ENCODE data around the gene EPHA4. TPM values are rescaled to one million over a fixed set of nuclear protein-coding genes. Genes with fewer than 3 reads are reported as not detected.

EPHA4 gene
- total RNA-seq, 1 experiment from 2014 or later = 3.3 TPM

DNA sequence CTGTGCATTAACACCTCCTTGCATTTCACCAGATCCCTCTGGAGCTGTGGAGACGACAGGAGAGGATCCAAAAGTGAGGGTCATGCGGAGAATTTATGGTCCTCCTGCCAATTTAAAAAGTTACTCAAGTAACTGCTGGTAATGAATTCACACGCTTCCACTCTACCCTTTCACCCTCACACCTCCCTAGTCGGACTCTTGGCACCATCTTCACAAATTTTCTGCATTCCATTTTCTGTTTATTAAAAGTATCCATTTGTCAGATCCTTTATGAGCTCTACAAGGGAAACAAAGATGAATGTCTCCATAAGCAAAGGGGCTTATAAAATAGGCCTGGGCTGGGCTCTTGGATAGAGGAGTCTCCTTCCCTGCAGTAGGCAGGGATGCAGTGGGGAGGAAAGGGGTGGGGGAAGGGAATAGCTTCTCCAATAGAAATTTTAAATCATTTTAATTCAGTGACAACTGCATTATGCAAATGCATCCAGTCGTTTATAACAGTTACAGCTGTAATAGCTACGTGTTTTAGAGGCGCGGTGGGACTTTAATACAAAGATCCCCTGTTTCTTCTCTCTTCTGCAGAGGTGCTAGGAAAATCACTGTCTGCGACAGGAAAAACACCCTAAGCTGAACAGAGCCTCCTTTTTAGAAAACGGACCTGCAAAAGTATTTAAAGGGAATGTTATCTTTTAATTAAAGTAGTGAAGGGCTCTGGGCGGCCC, 132.2 kb downstream of the EPHA4 start:
- Histone ChIP-seq H3K4me1 (ENCODE audit: insufficient read depth, low read length) (peaks cover 18% of the 10 kb centered on the region), H3K9ac (ENCODE audit: low read length) (no peak overlapping the region), H3K27ac (ENCODE audit: low read length) (no peak overlapping the region), H4K20me1 (ENCODE audit: low read length) (no peaks in the 10 kb centered on the region), H3K9me2 (replicated peaks; ENCODE audit: low read length) (no peaks in the 10 kb centered on the region), H3K27me3 (ENCODE audit: low read length) (no peaks in the 10 kb centered on the region), H3K79me2 (ENCODE audit: low read length) (no peaks in the 10 kb centered on the region), H2AFZ (ENCODE audit: low read length) (no peak overlapping the region), H3K4me2 (ENCODE audit: low read length) (no peak overlapping the region), H3F3A (ENCODE audit: low read length, unreplicated experiment) (no peaks in the 10 kb centered on the region), H3K36me3 (ENCODE audit: low read depth, low read length) (no peaks in the 10 kb centered on the region), H3K4me3 (ENCODE audit: low read length) (no peak overlapping the region), H3K9me3 (ENCODE audit: low read length) (no peaks in the 10 kb centered on the region)
- no peak for DNase-seq
- TF ChIP-seq, protein P1, sequence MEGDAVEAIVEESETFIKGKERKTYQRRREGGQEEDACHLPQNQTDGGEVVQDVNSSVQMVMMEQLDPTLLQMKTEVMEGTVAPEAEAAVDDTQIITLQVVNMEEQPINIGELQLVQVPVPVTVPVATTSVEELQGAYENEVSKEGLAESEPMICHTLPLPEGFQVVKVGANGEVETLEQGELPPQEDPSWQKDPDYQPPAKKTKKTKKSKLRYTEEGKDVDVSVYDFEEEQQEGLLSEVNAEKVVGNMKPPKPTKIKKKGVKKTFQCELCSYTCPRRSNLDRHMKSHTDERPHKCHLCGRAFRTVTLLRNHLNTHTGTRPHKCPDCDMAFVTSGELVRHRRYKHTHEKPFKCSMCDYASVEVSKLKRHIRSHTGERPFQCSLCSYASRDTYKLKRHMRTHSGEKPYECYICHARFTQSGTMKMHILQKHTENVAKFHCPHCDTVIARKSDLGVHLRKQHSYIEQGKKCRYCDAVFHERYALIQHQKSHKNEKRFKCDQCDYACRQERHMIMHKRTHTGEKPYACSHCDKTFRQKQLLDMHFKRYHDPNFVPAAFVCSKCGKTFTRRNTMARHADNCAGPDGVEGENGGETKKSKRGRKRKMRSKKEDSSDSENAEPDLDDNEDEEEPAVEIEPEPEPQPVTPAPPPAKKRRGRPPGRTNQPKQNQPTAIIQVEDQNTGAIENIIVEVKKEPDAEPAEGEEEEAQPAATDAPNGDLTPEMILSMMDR (conservative IDR thresholded peaks at IDR 0.05; ENCODE audit: low read depth, low read length) = no peak
- no peak for TF ChIP-seq EZH2 (IDR thresholded peaks at IDR 0.05; ENCODE audit: low read length, unreplicated experiment)
- no peak for TF ChIP-seq EZH2phosphoT487 (IDR thresholded peaks at IDR 0.05; ENCODE audit: borderline replicate concordance, low read length)
- ChIA-PET CTCF (no interaction called here), POLR2A (ENCODE audit: unreplicated experiment) (no interaction called here)
- BruUV-seq (replicated peaks) = no TSS peak
- intact Hi-C loops (cut with micrococcal nuclease) = loop anchor here (5.0 kb wide), 1 partner anchor 132 kb away; the partner anchor contains the start of gene EPHA4
- ATAC-seq = no peak

DNA sequence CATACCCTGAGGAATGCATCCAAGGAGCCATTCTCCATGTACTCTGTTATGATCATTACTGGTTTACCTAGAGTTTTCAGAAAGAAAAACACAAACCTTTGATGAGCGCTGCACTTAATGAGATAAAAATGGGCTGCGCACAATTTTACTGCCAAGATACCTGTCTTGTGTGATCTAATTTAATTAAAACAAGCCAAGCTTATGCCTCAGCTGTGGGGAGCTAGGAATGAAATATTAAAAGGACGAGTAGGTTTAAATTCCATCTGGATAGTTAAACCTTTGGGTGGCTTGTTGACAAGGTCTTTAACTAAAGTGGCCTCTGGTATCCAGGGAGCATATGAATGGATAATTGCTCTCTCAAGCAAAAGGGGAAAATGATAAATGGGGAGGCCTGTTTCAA, 135.0 kb downstream of the EPHA4 start:
- no peak for DNase-seq
- H3K36me3 ChIP-seq (ENCODE audit: low read depth, low read length) = no peaks in the 10 kb centered on the region
- H3K4me2 ChIP-seq (ENCODE audit: low read length) = no peak overlapping the region
- no peaks in the 10 kb centered on the region for H3K4me1 ChIP-seq (ENCODE audit: insufficient read depth, low read length)
- CTCF ChIA-PET = interaction anchor here (0.5 kb wide), 1 partner anchor 1000 kb away, joined by 3 read pairs; no protein-coding TSS in a partner anchor
- no peaks in the 10 kb centered on the region for H3K27me3 ChIP-seq (ENCODE audit: low read length)
- H3K4me3 ChIP-seq (ENCODE audit: low read length) = no peak overlapping the region
- no peak overlapping the region for H2AFZ ChIP-seq (ENCODE audit: low read length)
- H3K79me2 ChIP-seq (ENCODE audit: low read length) = no peaks in the 10 kb centered on the region
- no peak overlapping the region for H3K9ac ChIP-seq (ENCODE audit: low read length)
- no peaks in the 10 kb centered on the region for H3K9me3 ChIP-seq (ENCODE audit: low read length)
- ATAC-seq = no peak
- H3F3A ChIP-seq (ENCODE audit: low read length, unreplicated experiment) = no peaks in the 10 kb centered on the region
- no peaks in the 10 kb centered on the region for H4K20me1 ChIP-seq (ENCODE audit: low read length)
- POLR2A ChIA-PET (ENCODE audit: unreplicated experiment) = no interaction called here
- H3K27ac ChIP-seq (ENCODE audit: low read length) = no peak overlapping the region
- H3K9me2 ChIP-seq (replicated peaks; ENCODE audit: low read length) = no peaks in the 10 kb centered on the region
- no TSS peak for BruUV-seq (replicated peaks)
- TF ChIP-seq, protein P1 (conservative IDR thresholded peaks at IDR 0.05; ENCODE audit: low read depth, low read length) = no peak
- no peak for TF ChIP-seq EZH2 (IDR thresholded peaks at IDR 0.05; ENCODE audit: low read length, unreplicated experiment)
- TF ChIP-seq EZH2phosphoT487 (IDR thresholded peaks at IDR 0.05; ENCODE audit: borderline replicate concordance, low read length) = no peak
- intact Hi-C loops (cut with micrococcal nuclease) = no loop called here

DNA sequence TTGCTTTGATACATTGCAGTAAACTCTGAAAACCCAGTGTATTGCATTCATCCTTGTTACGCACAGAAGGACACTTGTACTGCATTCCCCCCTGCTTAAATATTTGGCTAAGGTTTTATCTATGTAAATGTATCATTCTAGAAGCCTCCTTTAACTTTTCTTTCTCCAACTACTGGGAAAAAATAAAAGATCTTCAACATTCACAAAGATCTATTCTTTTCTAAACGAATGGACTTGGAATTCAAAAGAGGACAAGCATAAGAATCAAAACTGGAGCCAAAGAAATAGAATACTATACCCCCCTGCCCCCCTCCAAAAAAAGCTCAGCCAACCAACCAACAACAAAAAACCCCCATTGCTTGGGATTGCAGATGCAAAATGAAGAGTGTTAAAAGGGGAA, 136.9 kb downstream of the EPHA4 start:
- H3K27me3 ChIP-seq (ENCODE audit: low read length) = no peaks in the 10 kb centered on the region
- no peaks in the 10 kb centered on the region for H3K79me2 ChIP-seq (ENCODE audit: low read length)
- no TSS peak for BruUV-seq (replicated peaks)
- intact Hi-C loops (cut with micrococcal nuclease) = no loop called here
- no peak overlapping the region for H3K4me2 ChIP-seq (ENCODE audit: low read length)
- no peak overlapping the region for H3K9ac ChIP-seq (ENCODE audit: low read length)
- H3F3A ChIP-seq (ENCODE audit: low read length, unreplicated experiment) = no peaks in the 10 kb centered on the region
- H3K4me1 ChIP-seq (ENCODE audit: insufficient read depth, low read length) = no peaks in the 10 kb centered on the region
- ChIA-PET CTCF (no interaction called here), POLR2A (ENCODE audit: unreplicated experiment) (no interaction called here)
- no peaks in the 10 kb centered on the region for H4K20me1 ChIP-seq (ENCODE audit: low read length)
- H3K4me3 ChIP-seq (ENCODE audit: low read length) = no peak overlapping the region
- no peaks in the 10 kb centered on the region for H3K9me2 ChIP-seq (replicated peaks; ENCODE audit: low read length)
- H2AFZ ChIP-seq (ENCODE audit: low read length) = no peak overlapping the region
- H3K9me3 ChIP-seq (ENCODE audit: low read length) = no peaks in the 10 kb centered on the region
- H3K27ac ChIP-seq (ENCODE audit: low read length) = no peak overlapping the region
- TF ChIP-seq, protein P1 (conservative IDR thresholded peaks at IDR 0.05; ENCODE audit: low read depth, low read length) = no peak
- TF ChIP-seq EZH2 (IDR thresholded peaks at IDR 0.05; ENCODE audit: low read length, unreplicated experiment) (no peak), EZH2phosphoT487 (IDR thresholded peaks at IDR 0.05; ENCODE audit: borderline replicate concordance, low read length) (no peak)
- H3K36me3 ChIP-seq (ENCODE audit: low read depth, low read length) = no peaks in the 10 kb centered on the region
- ATAC-seq (no peak), DNase-seq (no peak)
